Trophoblast cell (in vitro differentiated cells and primary cell): ENCODE data around the gene GPT2.
A peak's percentile ranks its signal among the peaks of the same experiment; 100 is the strongest.
"Not testable (repeated sequence)": the region's sequence is repeated elsewhere in the genome, so short reads cannot be mapped to it uniquely, and the experiment has no call there.

Source experiments
- DNase-seq, 2 donors: peaks; one replicate each; pipeline ENCODE4 v3.0.0-alpha.2; 2016
- H2AFZ ChIP-seq: 2 replicates; pipeline ENCODE4 v1.6.1; 2013; ENCODE audit warnings: low read length, moderate library complexity, mild to moderate bottlenecking; ENCODE audit not compliant: insufficient read depth, poor library complexity
- H2AK5ac ChIP-seq: 2 replicates; pipeline ENCODE4 v1.6.1; 2013; ENCODE audit warnings: mild to moderate bottlenecking, low read length
- H2BK120ac ChIP-seq: 2 replicates; pipeline ENCODE4 v1.6.1; 2013; ENCODE audit warnings: low read length, mild to moderate bottlenecking, moderate library complexity; ENCODE audit not compliant: insufficient read depth, poor library complexity
- H2BK12ac ChIP-seq: 2 replicates; pipeline ENCODE4 v1.6.1; 2013; ENCODE audit warnings: mild to moderate bottlenecking, low read length, moderate library complexity
- H2BK5ac ChIP-seq: 2 replicates; pipeline ENCODE4 v1.6.1; 2013; ENCODE audit warnings: low read length, low read depth, moderate library complexity, mild to moderate bottlenecking; ENCODE audit not compliant: poor library complexity
- H3K14ac ChIP-seq: 2 replicates; pipeline ENCODE4 v1.6.1; 2013; ENCODE audit warnings: mild to moderate bottlenecking, low read length
- H3K18ac ChIP-seq: 2 replicates; pipeline ENCODE4 v1.6.1; 2013; ENCODE audit warnings: mild to moderate bottlenecking, low read length
- H3K23ac ChIP-seq: 2 replicates; pipeline ENCODE4 v1.6.1; 2013; ENCODE audit warnings: low read length
- H3K27ac ChIP-seq: 2 replicates; pipeline ENCODE4 v1.5.1; 2013; ENCODE audit warnings: low read depth, mild to moderate bottlenecking, inconsistent platforms, low read length, moderate library complexity
- H3K27me3 ChIP-seq: 2 replicates; pipeline ENCODE4 v1.6.1; 2013; ENCODE audit warnings: inconsistent platforms, mild to moderate bottlenecking, low read length, moderate library complexity; ENCODE audit not compliant: insufficient read depth
- H3K36me3 ChIP-seq, 2 experiments: 1 replicate in 1 of 2; 2 replicates in 1 of 2; pipeline ENCODE4 v1.6.1; 2013; ENCODE audit warnings: low read length in 2 of 2, mild to moderate bottlenecking in 2 of 2, moderate library complexity in 1 of 2; ENCODE audit not compliant: insufficient read depth in 2 of 2, control insufficient read depth in 1 of 2
- H3K4ac ChIP-seq: 2 replicates; pipeline ENCODE4 v1.6.1; 2013; ENCODE audit warnings: low read depth, mild to moderate bottlenecking, low read length, moderate library complexity
- H3K4me1 ChIP-seq, 2 experiments: 1 replicate in 1 of 2; 2 replicates in 1 of 2; pipeline ENCODE4 v1.6.1; 2013; ENCODE audit warnings: low read length in 2 of 2, mild to moderate bottlenecking in 2 of 2, moderate library complexity in 1 of 2; ENCODE audit not compliant: insufficient read depth in 2 of 2, control insufficient read depth in 1 of 2
- H3K4me2 ChIP-seq: 2 replicates; pipeline ENCODE4 v1.6.1; 2013; ENCODE audit warnings: inconsistent platforms, mild to moderate bottlenecking, low read length, moderate library complexity
- H3K4me3 ChIP-seq: 2 replicates; pipeline ENCODE4 v1.5.1; 2013; ENCODE audit warnings: mild to moderate bottlenecking, low read depth, low read length, inconsistent platforms
- H3K79me1 ChIP-seq: one replicate; pipeline ENCODE4 v1.6.1; 2013; ENCODE audit warnings: low read length
- H3K79me2 ChIP-seq: 2 replicates; pipeline ENCODE4 v1.6.1; 2013; ENCODE audit warnings: low read length, mild to moderate bottlenecking; ENCODE audit not compliant: control insufficient read depth, insufficient read depth, poor library complexity
- H3K9ac ChIP-seq: 2 replicates; pipeline ENCODE4 v1.6.1; 2013; ENCODE audit warnings: mild to moderate bottlenecking, low read length
- H3K9me3 ChIP-seq: 2 replicates; pipeline ENCODE4 v1.6.1; 2013; ENCODE audit warnings: low read depth, mild to moderate bottlenecking, control low read depth, inconsistent platforms, low read length; ENCODE audit not compliant: insufficient read depth
- H4K12ac ChIP-seq: 2 replicates; pipeline ENCODE4 v1.6.1; 2013; ENCODE audit warnings: low read depth, mild to moderate bottlenecking, low read length, moderate library complexity
- H4K8ac ChIP-seq: 2 replicates; pipeline ENCODE4 v1.6.1; 2013; ENCODE audit warnings: low read depth, mild to moderate bottlenecking, low read length, moderate library complexity
- H4K91ac ChIP-seq: one replicate; pipeline ENCODE4 v1.6.1; 2013; ENCODE audit warnings: low read depth, mild to moderate bottlenecking, low read length, moderate library complexity
- WGBS: extraction: QIAGEN DNeasy Blood & Tissue Kit; methylation state at CpG from one replicate; pipeline ENCODE4 v1.1.7; 2013; ENCODE audit warnings: missing lambda C conversion rate; ENCODE audit not compliant: insufficient read length, insufficient coverage; ENCODE audit errors: extremely low coverage; 5-methylcytosine and 5-hydroxymethylcytosine counted together

GPT2 gene

DNA sequence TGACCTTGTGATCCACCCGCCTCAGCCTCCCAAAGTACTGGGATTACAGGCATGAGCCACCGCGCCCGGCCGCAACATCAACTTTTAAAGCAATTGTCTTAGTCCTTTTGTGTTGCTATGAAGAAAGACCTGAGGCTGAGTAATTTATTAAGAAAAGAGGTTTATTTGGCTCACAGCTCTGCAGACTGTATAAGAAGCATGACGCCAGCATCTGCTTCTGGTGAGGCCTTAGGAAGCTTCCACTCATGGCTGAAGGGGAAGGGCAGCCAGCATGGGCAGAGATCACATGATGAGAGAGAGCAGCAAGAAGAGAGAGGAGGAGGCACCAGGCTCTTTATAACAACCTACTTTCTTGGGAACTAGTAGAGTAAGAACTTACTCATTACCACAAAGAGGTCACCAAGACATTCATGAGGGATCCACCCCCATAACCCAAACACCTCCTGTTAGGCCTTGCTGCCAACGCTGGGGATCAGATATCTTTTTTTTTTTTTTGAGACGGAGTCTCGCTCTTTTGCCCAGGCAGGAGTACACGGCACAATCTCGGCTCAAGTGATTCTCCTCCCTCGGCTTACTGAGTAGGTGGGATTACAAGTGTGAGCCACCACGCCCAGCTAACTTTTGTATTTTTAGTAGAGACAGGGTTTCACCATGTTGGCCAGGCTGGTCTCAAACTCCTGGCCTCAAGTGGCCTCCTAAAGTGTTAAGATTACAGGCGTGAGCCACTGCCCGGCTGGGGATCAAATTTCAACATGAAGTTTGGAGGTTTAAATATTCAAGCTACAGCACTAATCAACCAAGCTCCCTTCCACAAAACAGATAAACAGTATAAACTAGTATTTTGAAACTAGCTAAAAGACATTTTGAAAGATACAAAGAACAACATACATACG, 21.4 kb upstream of the GPT2 start:
- no peak overlapping the region for H3K4me2 ChIP-seq
- no CpG with 5 or more reads among the region's 16 CpGs for WGBS
- peak overlapping the region; percentile 35 for H4K91ac ChIP-seq

DNA sequence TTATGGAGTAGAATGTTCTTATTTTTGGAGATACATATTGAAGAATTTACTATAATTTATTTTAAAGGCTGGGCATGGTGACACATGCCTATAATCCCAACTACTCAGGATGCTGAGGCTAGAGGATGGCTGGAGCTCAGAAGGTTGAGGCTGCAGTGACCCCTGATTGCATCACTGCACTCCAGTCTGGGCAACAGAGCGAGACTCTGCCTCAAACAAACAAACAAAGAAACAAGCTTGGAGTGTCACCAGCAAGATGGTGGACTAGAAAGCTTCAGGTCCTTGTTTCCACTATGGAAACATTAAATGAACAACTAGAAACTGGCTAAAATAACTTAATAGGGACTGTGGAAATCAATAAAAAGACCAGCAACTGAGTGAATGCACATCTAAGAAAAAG, 17.9 kb upstream of the GPT2 start:
- H3K79me2 ChIP-seq: no peaks in the 10 kb centered on the region
- H3K79me1 ChIP-seq: peaks cover 2% of the 10 kb centered on the region

More for the DNA sequence above, 21.4 kb upstream of the GPT2 start:
- no peak for DNase-seq
- Histone ChIP-seq H3K79me2 (no peaks in the 10 kb centered on the region), H2BK120ac (no peak overlapping the region), H3K27ac (no peak overlapping the region), H3K9me3 (no peaks in the 10 kb centered on the region), H2AFZ (no peak overlapping the region), H3K18ac (no peak overlapping the region), H3K4ac (no peak overlapping the region), H3K14ac (no peak overlapping the region), H3K23ac (no peak overlapping the region), H3K36me3 (no peaks in the 10 kb centered on the region), H4K12ac (no peak overlapping the region), H3K79me1 (peaks cover 6% of the 10 kb centered on the region), H3K4me3 (no peak overlapping the region), H2AK5ac (no peak overlapping the region), H3K4me1 (peaks cover 5 to 13% of the 10 kb centered on the region in 2 experiments), H2BK5ac (no peak overlapping the region), H3K9ac (no peak overlapping the region), H4K8ac (no peak overlapping the region), H3K27me3 (no peaks in the 10 kb centered on the region), H2BK12ac (no peak overlapping the region)

DNA sequence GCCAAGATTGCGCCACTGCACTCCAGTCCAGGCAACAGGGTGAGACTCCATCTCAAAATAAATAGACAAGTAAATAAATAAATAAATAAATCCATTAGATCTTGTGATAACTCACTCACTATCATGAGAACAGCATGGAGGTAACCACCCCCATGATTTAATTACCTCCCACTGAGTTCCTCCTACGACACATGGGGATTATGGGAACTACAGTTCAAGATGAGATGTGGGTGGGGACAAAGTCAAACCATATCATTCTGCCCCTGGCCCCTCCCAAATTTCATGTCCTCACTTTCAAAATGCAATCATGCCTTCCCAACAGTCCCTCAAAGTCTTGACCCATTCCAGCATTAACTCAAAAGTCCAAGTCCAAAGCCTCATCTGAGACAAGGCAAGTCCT, 16.7 kb upstream of the GPT2 start:
- not testable (repeated sequence) for H2BK5ac ChIP-seq, H4K91ac ChIP-seq, H3K27me3 ChIP-seq, H3K23ac ChIP-seq, H3K4me2 ChIP-seq, H3K4ac ChIP-seq, H3K36me3 ChIP-seq, H3K27ac ChIP-seq, H4K12ac ChIP-seq, H4K8ac ChIP-seq, H3K9ac ChIP-seq, H2AFZ ChIP-seq, H2BK120ac ChIP-seq, H3K79me2 ChIP-seq, DNase-seq, H2BK12ac ChIP-seq, H2AK5ac ChIP-seq, H3K4me1 ChIP-seq, H3K79me1 ChIP-seq, H3K18ac ChIP-seq, H3K4me3 ChIP-seq, H3K9me3 ChIP-seq, H3K14ac ChIP-seq
- no CpG with 5 or more reads among the region's 2 CpGs for WGBS

More for the DNA sequence above, 17.9 kb upstream of the GPT2 start:
- H4K8ac ChIP-seq: no peak overlapping the region
- no peak overlapping the region for H3K4me3 ChIP-seq
- H3K9ac ChIP-seq: no peak overlapping the region
- no peak overlapping the region for H3K18ac ChIP-seq
- H2BK5ac ChIP-seq: no peak overlapping the region
- no CpG with 5 or more reads among the region's 1 CpG for WGBS
- no peak overlapping the region for H4K91ac ChIP-seq
- H2BK120ac ChIP-seq: no peak overlapping the region
- no peak for DNase-seq
- no peak overlapping the region for H2AK5ac ChIP-seq
- no peak overlapping the region for H3K27ac ChIP-seq
- H2BK12ac ChIP-seq: no peak overlapping the region
- peaks cover 2 to 3% of the 10 kb centered on the region in 2 experiments for H3K4me1 ChIP-seq
- no peak overlapping the region for H3K4me2 ChIP-seq
- no peaks in the 10 kb centered on the region for H3K27me3 ChIP-seq
- H2AFZ ChIP-seq: no peak overlapping the region
- no peak overlapping the region for H3K23ac ChIP-seq
- H3K14ac ChIP-seq: no peak overlapping the region
- no peaks in the 10 kb centered on the region for H3K36me3 ChIP-seq
- H4K12ac ChIP-seq: no peak overlapping the region
- no peak overlapping the region for H3K4ac ChIP-seq
- peaks cover 2% of the 10 kb centered on the region for H3K9me3 ChIP-seq

- not testable (repeated sequence) for H3K27me3 ChIP-seq, H3K36me3 ChIP-seq, H3K79me1 ChIP-seq, H3K27ac ChIP-seq, H3K23ac ChIP-seq, H2BK120ac ChIP-seq, H3K14ac ChIP-seq, H2BK12ac ChIP-seq, H3K4me1 ChIP-seq, H2AFZ ChIP-seq, H4K8ac ChIP-seq, H2BK5ac ChIP-seq, H3K79me2 ChIP-seq, H3K9me3 ChIP-seq, H3K4ac ChIP-seq, H4K12ac ChIP-seq, H3K9ac ChIP-seq, H3K4me3 ChIP-seq, H4K91ac ChIP-seq, H2AK5ac ChIP-seq, H3K4me2 ChIP-seq, DNase-seq, H3K18ac ChIP-seq
- WGBS: no CpG with 5 or more reads among the region's 2 CpGs
Observed at GRCh38 chr16:46868891-46869290, 15.3 kb upstream of the GPT2 start.
